Dedifferentiated amniotic fluid mesenchymal stem cell (primary cell): ENCODE results near the gene TEX51.

Source experiments
- DNase-seq: peaks from one replicate; pipeline ENCODE4 v3.0.0-alpha.2; 2016; ENCODE audit errors: extremely low spot score

The TEX51 gene

GRCh38 chr2:126898636-126899035 is at the start of gene TEX51:
Gene TEX51, plus strand, starts transcription at chr2:126898890. Its CDS starts 29 bp downstream, at chr2:126898919.
- no peak for DNase-seq

- no peak for DNase-seq
Measured at GRCh38 chr2:126849054-126849453, 49.6 kb upstream of the TEX51 start.

- DNase-seq = no peak
Measured at GRCh38 chr2:126849486-126849885, 49.2 kb upstream of the TEX51 start.

GRCh38 chr2:126849991-126850535 is 48.6 kb upstream of the TEX51 start:
- no peak for DNase-seq

- DNase-seq = no peak
Measured at GRCh38 chr2:126850940-126851339, 47.8 kb upstream of the TEX51 start.

GRCh38 chr2:126851756-126852155 is 46.9 kb upstream of the TEX51 start:
- no peak for DNase-seq

- no peak for DNase-seq
Measured at GRCh38 chr2:126852361-126852760, 46.3 kb upstream of the TEX51 start.

GRCh38 chr2:126855606-126856005 is 43.1 kb upstream of the TEX51 start:
- DNase-seq = no peak

- DNase-seq = no peak
Measured at GRCh38 chr2:126856403-126856802, 42.3 kb upstream of the TEX51 start.

- DNase-seq = no peak
Measured at GRCh38 chr2:126857502-126857901, 41.2 kb upstream of the TEX51 start.

GRCh38 chr2:126858013-126858412 is 40.7 kb upstream of the TEX51 start:
- DNase-seq = no peak

- DNase-seq = no peak
Measured at GRCh38 chr2:126858436-126858835, 40.3 kb upstream of the TEX51 start.

GRCh38 chr2:126858991-126859390 is 39.7 kb upstream of the TEX51 start:
- no peak for DNase-seq

GRCh38 chr2:126859631-126860030 is 39.1 kb upstream of the TEX51 start:
- no peak for DNase-seq

- no peak for DNase-seq
Measured at GRCh38 chr2:126860385-126860784, 38.3 kb upstream of the TEX51 start.

GRCh38 chr2:126862730-126863129 is 36.0 kb upstream of the TEX51 start:
- DNase-seq = no peak

GRCh38 chr2:126863336-126864015 is 35.2 kb upstream of the TEX51 start:
- DNase-seq = no peak

- DNase-seq = no peak
Measured at GRCh38 chr2:126864861-126865260, 33.8 kb upstream of the TEX51 start.

GRCh38 chr2:126866451-126866850 is 32.2 kb upstream of the TEX51 start:
- no peak for DNase-seq

GRCh38 chr2:126874961-126875360 is 23.7 kb upstream of the TEX51 start:
- DNase-seq = no peak

- DNase-seq = no peak
Measured at GRCh38 chr2:126876631-126877030, 22.1 kb upstream of the TEX51 start.

GRCh38 chr2:126877041-126877440 is 21.6 kb upstream of the TEX51 start:
- DNase-seq = no peak

GRCh38 chr2:126877861-126878565 is 20.7 kb upstream of the TEX51 start:
- no peak for DNase-seq
